Measurements from ENCODE around the gene DIAPH2. TPM values are rescaled to one million over a fixed set of nuclear protein-coding genes. Genes with fewer than 3 reads are reported as not detected.
"Not testable (repeated sequence)": the region's sequence is repeated elsewhere in the genome, so short reads cannot be mapped to it uniquely, and the experiment has no call there.

The DIAPH2 gene
- total and polyA plus RNA-seq, 9 donors, result 5.2 to 15.8 (median 8.9) TPM

DNA sequence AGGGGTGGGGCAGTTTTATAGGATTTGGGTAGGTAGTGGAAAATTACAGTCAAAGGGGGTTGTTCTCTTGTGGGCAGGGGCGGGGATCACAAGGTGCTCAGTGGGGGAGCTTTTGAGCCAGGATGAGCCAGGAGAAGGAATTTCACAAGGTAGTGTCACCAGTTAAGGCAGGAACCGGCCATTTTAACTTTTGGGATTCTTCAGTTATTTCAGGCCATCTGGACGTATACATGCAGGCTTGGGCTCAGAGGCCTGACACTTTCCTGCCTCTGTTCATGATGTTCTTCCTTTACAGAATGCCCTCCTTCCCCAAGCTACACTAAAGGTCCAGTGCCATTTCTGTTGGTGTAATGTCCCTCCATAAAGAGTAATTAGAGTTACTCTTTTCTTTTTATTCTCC lies 157.2 kb downstream of the DIAPH2 start:
- H3K4me3 ChIP-seq (ENCODE audit: low read length); DNase-seq; H3K36me3 ChIP-seq (ENCODE audit: control insufficient read depth, insufficient read depth, low read length); H3K27ac ChIP-seq (ENCODE audit: low read length); H3K9me3 ChIP-seq (replicated peaks; ENCODE audit: control insufficient read depth, low read depth, low read length); H3K27me3 ChIP-seq (ENCODE audit: control insufficient read depth, insufficient read depth, low read length); H3K4me1 ChIP-seq (ENCODE audit: control insufficient read depth, insufficient read depth, low read length): not testable (repeated sequence)
- WGBS (ENCODE audit: insufficient coverage), result 48% methylated on average over 2 of the region's 3 CpGs

DNA sequence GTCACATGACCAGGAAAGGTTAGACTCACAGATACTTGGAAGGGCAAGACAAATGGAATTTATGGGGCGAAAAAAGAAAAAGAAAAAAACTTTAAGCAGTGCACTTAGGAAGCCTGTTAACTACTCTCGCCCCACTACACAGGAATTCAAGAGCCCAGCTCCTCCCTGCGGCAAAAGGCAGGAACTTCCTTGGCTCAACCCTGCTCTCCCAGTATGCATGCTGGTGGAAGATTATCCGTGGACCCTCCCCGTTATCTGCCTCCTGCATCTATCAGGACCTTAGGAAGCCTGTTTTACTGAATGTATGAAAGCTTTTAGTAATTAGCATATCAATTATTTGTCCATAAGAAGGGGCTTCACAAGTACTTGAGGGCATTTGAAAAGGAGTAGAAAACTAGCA lies 158.9 kb downstream of the DIAPH2 start:
- 50% methylated on average over 2 of the region's 5 CpGs for WGBS (ENCODE audit: insufficient coverage)
- Histone ChIP-seq H3K36me3 (ENCODE audit: control insufficient read depth, insufficient read depth, low read length) (no peaks in the 10 kb centered on the region), H3K27me3 (ENCODE audit: control insufficient read depth, insufficient read depth, low read length) (peaks cover 6% of the 10 kb centered on the region), H3K4me3 (ENCODE audit: low read length) (no peak overlapping the region), H3K27ac (ENCODE audit: low read length) (no peak overlapping the region), H3K9me3 (replicated peaks; ENCODE audit: control insufficient read depth, low read depth, low read length) (no peaks in the 10 kb centered on the region), H3K4me1 (ENCODE audit: control insufficient read depth, insufficient read depth, low read length) (no peaks in the 10 kb centered on the region)
- DNase-seq, result no peak

DNA sequence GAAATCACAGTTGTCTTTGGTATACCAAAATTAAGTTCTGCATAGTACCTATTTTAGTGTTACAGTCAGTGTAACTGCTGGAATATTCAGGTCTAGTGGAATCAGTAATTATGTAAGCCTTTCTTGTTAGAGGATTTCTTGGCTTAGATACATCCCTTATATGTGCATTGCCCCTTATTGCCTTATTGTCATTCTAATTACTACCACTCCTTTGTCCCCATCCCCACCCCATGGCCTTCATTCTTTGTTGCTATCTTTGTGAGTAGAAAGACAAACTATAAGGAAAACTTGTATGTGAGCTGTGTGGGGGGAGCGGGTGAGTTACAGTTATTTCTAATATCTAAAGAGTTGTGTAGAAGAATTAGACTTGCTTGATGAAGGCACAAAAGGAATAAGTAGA lies 162.2 kb downstream of the DIAPH2 start:
- H3K27ac ChIP-seq (ENCODE audit: low read length), result no peak overlapping the region
- no peaks in the 10 kb centered on the region for H3K9me3 ChIP-seq (replicated peaks; ENCODE audit: control insufficient read depth, low read depth, low read length)
- H3K27me3 ChIP-seq (ENCODE audit: control insufficient read depth, insufficient read depth, low read length), result peaks cover 8% of the 10 kb centered on the region
- no peaks in the 10 kb centered on the region for H3K4me1 ChIP-seq (ENCODE audit: control insufficient read depth, insufficient read depth, low read length)
- DNase-seq, result no peak
- no peak overlapping the region for H3K4me3 ChIP-seq (ENCODE audit: low read length)
- no peaks in the 10 kb centered on the region for H3K36me3 ChIP-seq (ENCODE audit: control insufficient read depth, insufficient read depth, low read length)
- WGBS (ENCODE audit: insufficient coverage), result 75% methylated on average over 1 of the region's 1 CpG

DNA sequence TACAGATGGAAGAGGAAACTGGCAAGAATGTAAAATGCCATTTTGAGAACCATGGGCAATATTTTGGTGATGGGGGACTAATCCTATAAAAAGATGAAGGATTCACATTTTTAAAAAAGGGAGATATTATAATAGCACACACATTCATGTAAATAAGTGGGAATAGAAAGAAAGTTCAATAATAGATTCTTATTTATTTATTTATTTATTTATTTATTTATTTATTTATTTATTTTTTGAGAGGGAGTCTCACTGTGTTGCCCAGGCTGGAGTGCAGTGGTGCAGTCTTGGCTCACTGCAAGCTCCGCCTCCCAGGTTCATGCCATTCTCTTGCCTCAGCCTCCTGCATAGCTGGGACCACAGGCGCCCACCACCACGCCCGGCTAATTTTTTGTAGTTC lies 174.8 kb downstream of the DIAPH2 start:
- not testable (repeated sequence) for H3K27ac ChIP-seq (ENCODE audit: low read length); DNase-seq; H3K9me3 ChIP-seq (replicated peaks; ENCODE audit: control insufficient read depth, low read depth, low read length); H3K4me1 ChIP-seq (ENCODE audit: control insufficient read depth, insufficient read depth, low read length); H3K36me3 ChIP-seq (ENCODE audit: control insufficient read depth, insufficient read depth, low read length); H3K4me3 ChIP-seq (ENCODE audit: low read length); H3K27me3 ChIP-seq (ENCODE audit: control insufficient read depth, insufficient read depth, low read length)
- WGBS (ENCODE audit: insufficient coverage), result no CpG with 5 or more reads among the region's 4 CpGs

DNA sequence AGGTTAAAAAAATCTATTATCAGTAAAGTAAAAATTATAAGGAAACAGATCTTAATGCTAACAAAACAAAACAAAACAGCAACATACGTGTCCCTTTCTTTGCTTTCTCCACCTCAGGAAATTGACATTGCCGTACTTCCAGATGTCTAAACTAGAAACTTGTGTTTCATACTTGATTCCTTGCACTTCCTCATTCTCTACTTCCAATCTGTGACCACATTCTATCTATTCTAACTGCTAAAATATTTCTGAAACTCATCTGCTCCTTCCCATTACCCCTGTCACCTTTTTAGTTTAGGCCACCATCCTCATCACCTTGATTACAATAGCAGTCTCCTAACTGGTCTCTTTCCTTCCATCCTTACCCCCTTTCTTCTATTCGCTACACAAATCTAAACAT lies 176.6 kb downstream of the DIAPH2 start:
- peaks cover 4% of the 10 kb centered on the region for H3K27me3 ChIP-seq (ENCODE audit: control insufficient read depth, insufficient read depth, low read length)
- no peaks in the 10 kb centered on the region for H3K36me3 ChIP-seq (ENCODE audit: control insufficient read depth, insufficient read depth, low read length)
- no peak overlapping the region for H3K27ac ChIP-seq (ENCODE audit: low read length)
- H3K4me1 ChIP-seq (ENCODE audit: control insufficient read depth, insufficient read depth, low read length), result no peaks in the 10 kb centered on the region
- no peaks in the 10 kb centered on the region for H3K9me3 ChIP-seq (replicated peaks; ENCODE audit: control insufficient read depth, low read depth, low read length)
- DNase-seq, result no peak
- no peak overlapping the region for H3K4me3 ChIP-seq (ENCODE audit: low read length)
- WGBS (ENCODE audit: insufficient coverage), result 74% methylated on average over 3 of the region's 3 CpGs

DNA sequence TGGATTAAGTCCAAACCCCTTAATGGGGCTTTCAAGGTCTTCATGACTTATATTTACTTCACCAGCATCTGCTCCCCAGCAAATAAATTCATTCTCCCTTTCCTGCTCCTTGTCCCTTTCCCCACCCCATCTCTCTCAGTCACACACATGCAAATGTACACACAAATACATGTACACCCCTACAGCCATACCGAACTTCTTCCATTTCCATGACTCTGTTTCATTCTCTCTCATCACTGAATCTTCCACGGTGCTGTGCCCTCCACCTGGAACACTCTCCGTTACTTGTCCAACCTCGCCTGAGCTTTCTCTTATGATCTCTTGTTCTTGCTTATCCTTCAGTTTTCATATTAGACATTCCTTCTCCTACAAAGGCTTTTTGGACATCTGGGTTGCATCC lies 177.0 kb downstream of the DIAPH2 start:
- Histone ChIP-seq H3K36me3 (ENCODE audit: control insufficient read depth, insufficient read depth, low read length) (no peaks in the 10 kb centered on the region), H3K9me3 (replicated peaks; ENCODE audit: control insufficient read depth, low read depth, low read length) (no peaks in the 10 kb centered on the region), H3K4me1 (ENCODE audit: control insufficient read depth, insufficient read depth, low read length) (no peaks in the 10 kb centered on the region), H3K27me3 (ENCODE audit: control insufficient read depth, insufficient read depth, low read length) (peaks cover 4% of the 10 kb centered on the region), H3K27ac (ENCODE audit: low read length) (no peak overlapping the region), H3K4me3 (ENCODE audit: low read length) (no peak overlapping the region)
- no peak for DNase-seq
- WGBS (ENCODE audit: insufficient coverage), result 73% methylated on average over 4 of the region's 4 CpGs

DNA sequence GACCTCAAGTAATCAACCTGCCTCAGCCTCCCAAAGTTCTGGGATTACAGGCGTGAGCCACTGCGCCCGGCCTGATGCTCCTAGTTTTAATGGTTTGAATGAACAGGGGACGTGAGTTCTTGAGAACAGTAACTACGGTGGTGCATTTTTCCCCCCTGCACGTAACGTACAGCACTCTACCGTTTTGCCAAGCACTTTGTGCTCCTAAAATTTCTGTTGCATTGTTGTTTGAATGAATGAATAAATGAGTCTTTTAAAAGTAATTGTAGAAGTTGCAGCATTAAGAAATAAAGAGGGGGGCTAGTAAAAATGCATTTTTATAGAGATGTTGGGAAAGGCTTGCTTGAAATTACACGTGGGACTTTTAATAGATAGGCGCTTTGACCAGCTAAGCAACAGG lies 199.0 kb downstream of the DIAPH2 start, which contains the start of gene RPA4:
Gene RPA4 (plus strand): TSS at position 301 of the 400 bp plus-strand sequence. CDS start 403 bp downstream, outside the sequence.
- Histone ChIP-seq H3K36me3 (ENCODE audit: control insufficient read depth, insufficient read depth, low read length) (no peaks in the 10 kb centered on the region), H3K27ac (ENCODE audit: low read length) (no peak within 1 kb of the TSS), H3K9me3 (replicated peaks; ENCODE audit: control insufficient read depth, low read depth, low read length) (no peaks in the 10 kb centered on the region), H3K4me1 (ENCODE audit: control insufficient read depth, insufficient read depth, low read length) (no peaks in the 10 kb centered on the region), H3K27me3 (ENCODE audit: control insufficient read depth, insufficient read depth, low read length) (no peaks in the 10 kb centered on the region), H3K4me3 (ENCODE audit: low read length) (no peak within 1 kb of the TSS)
- no peak for DNase-seq
- WGBS (ENCODE audit: insufficient coverage), result 90% methylated on average over 6 of the region's 10 CpGs

DNA sequence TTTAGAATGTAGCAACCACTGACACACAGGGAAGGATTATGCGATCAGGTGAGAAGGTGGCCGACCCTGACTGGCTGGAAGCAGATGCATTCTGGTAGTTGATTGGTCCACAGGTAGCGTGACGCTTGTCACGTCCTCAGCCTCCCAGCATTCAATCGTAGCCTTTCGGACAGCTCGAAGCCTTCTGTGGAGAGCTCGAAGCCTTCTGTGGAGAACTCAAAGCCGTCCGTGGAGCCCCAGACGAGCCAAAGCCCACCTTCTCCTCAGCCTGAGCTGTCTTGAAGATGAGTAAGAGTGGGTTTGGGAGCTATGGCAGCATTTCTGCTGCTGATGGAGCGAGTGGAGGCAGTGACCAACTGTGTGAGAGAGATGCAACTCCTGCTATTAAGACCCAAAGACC lies 199.4 kb downstream of the DIAPH2 start:
- Histone ChIP-seq H3K36me3 (ENCODE audit: control insufficient read depth, insufficient read depth, low read length) (no peaks in the 10 kb centered on the region), H3K27ac (ENCODE audit: low read length) (no peak overlapping the region), H3K9me3 (replicated peaks; ENCODE audit: control insufficient read depth, low read depth, low read length) (no peaks in the 10 kb centered on the region), H3K27me3 (ENCODE audit: control insufficient read depth, insufficient read depth, low read length) (no peaks in the 10 kb centered on the region), H3K4me3 (ENCODE audit: low read length) (no peak overlapping the region), H3K4me1 (ENCODE audit: control insufficient read depth, insufficient read depth, low read length) (no peaks in the 10 kb centered on the region)
- no peak for DNase-seq
- 92% methylated on average over 13 of the region's 13 CpGs for WGBS (ENCODE audit: insufficient coverage)

DNA sequence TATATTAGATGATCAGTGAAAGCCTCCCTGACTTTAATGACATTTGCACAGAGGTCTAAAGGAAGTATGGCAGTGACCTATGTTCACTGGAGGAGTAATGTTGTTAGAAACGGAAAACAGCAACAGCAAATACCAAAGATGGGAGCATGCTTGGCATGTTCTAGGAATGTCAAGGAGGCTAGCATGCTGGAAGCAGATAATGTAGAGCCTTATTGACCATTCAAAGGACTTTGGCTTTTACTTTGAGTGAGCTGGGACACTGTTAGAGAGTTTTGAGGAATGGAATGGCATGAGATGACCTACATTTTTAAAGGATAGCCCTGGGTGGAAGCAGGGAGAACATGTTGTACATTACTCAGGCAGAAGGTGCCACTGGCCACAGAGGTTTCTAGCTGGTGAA lies 205.1 kb downstream of the DIAPH2 start:
- Histone ChIP-seq H3K4me1 (ENCODE audit: control insufficient read depth, insufficient read depth, low read length) (no peaks in the 10 kb centered on the region), H3K27me3 (ENCODE audit: control insufficient read depth, insufficient read depth, low read length) (no peaks in the 10 kb centered on the region), H3K36me3 (ENCODE audit: control insufficient read depth, insufficient read depth, low read length) (no peaks in the 10 kb centered on the region), H3K4me3 (ENCODE audit: low read length) (no peak overlapping the region), H3K27ac (ENCODE audit: low read length) (no peak overlapping the region), H3K9me3 (replicated peaks; ENCODE audit: control insufficient read depth, low read depth, low read length) (no peaks in the 10 kb centered on the region)
- WGBS (ENCODE audit: insufficient coverage), result 91% methylated on average over 1 of the region's 1 CpG
- DNase-seq, result peak; percentile 15

DNA sequence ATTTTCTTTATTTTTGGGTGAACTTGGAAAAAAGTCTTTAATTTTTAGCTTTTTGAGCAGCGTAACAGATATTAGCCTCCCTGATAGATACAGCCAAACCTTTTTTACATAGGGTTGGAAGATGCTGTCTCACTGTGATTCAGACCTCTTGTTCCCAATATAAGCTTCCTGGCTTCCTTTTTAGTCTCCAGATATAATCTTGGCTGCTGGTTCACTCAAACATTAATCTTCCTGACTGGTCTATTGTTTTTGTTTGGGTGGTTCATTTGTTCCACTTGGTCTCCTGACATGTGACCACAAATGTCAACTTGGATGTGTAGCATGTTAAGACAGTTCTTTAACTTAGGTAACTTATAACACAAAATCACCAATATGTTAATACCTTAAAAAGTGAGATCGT lies 222.1 kb downstream of the DIAPH2 start:
- peak; percentile 42 for DNase-seq

DNA sequence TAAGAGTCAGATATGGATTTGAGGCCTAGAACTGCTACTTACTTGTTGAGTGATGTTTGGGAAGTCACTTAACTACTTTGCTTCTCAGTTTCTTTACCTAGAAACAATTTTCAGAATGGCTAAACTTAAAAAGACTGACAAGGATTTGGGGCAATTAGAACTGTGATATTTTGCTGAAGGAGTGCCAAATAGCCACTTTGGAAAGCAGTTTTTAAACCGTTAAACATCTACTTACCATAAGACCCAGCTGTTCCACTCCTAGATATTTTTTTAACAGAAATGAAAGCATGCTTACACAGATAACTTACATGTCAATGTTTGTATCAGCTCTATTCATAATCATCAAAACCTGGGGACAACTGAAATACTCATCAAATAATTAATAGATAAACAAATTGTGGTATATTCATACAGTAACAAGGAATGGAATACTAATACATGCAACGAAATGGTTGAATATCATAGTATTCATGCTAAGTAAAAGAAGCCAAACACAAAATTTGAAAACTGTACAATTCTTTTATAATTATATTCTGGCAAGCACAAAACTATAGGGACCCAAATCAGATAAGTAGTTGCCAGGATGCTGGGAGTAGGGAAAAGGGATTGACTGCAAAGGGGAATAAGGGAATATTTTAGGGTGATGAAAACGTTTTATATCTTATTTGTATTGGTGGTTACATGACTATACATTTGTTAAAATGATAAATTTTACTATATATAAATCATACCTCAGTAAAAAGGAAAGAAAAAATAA lies 223.1 kb downstream of the DIAPH2 start:
- no peak overlapping the region for H3K27ac ChIP-seq (ENCODE audit: low read length)
- no peaks in the 10 kb centered on the region for H3K27me3 ChIP-seq (ENCODE audit: control insufficient read depth, insufficient read depth, low read length)
- H3K36me3 ChIP-seq (ENCODE audit: control insufficient read depth, insufficient read depth, low read length), result no peaks in the 10 kb centered on the region
- no CpG with 5 or more reads among the region's 3 CpGs for WGBS (ENCODE audit: insufficient coverage)
- H3K9me3 ChIP-seq (replicated peaks; ENCODE audit: control insufficient read depth, low read depth, low read length), result no peaks in the 10 kb centered on the region
- peak; percentile 28 for DNase-seq
- H3K4me1 ChIP-seq (ENCODE audit: control insufficient read depth, insufficient read depth, low read length), result no peaks in the 10 kb centered on the region
- H3K4me3 ChIP-seq (ENCODE audit: low read length), result no peak overlapping the region

More for the DNA sequence above, 222.1 kb downstream of the DIAPH2 start:
- Histone ChIP-seq H3K9me3 (replicated peaks; ENCODE audit: control insufficient read depth, low read depth, low read length) (no peaks in the 10 kb centered on the region), H3K36me3 (ENCODE audit: control insufficient read depth, insufficient read depth, low read length) (no peaks in the 10 kb centered on the region), H3K27me3 (ENCODE audit: control insufficient read depth, insufficient read depth, low read length) (no peaks in the 10 kb centered on the region), H3K4me1 (ENCODE audit: control insufficient read depth, insufficient read depth, low read length) (no peaks in the 10 kb centered on the region), H3K4me3 (ENCODE audit: low read length) (no peak overlapping the region), H3K27ac (ENCODE audit: low read length) (no peak overlapping the region)
- WGBS (ENCODE audit: insufficient coverage), result no CpG with 5 or more reads among the region's 2 CpGs
